ENCODE measurements around the gene LEMD2. TPM values are rescaled to one million over a fixed set of nuclear protein-coding genes. Genes with fewer than 3 reads are reported as not detected.

LEMD2 gene
- polyA plus RNA-seq, 4 donors: 59.2 to 77.7 (median 65.9) TPM

DNA sequence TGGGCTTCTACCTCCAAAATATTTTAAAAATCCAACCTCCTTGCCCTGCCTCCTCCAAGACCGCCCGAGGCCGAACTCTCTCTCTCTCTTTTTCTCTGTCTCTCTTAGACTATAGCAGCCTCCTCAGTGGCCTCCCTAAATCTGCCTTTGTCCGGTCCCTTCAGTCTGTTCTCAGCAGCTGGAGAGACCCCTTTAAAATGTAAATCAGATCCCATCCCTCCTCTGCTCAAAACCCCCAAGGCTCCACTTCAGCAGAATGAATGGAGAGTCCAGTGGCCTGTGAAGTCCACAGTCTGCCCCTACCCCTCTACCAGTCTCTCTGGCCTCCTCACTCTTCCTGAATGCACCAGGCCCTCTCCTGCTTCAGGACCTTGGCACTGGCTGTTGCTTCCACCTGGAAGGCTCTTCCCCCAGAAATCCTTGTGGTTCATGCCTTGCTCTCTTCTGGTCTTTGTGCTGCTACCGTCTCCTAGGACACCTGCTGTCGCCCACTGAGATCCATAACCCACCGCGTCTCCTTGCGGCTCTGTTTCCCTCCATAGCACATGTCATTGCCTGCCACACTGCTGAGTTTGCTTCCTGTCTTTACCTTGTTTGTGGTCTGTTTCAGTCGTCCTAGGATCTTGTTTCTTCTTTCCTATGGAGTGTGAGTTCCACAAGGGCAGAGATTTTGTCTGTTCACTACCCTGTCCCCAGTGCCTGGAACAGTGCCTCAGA, 8.9 kb upstream of the LEMD2 start:
- DNase-seq (ENCODE audit: low read depth in 4 of 4, low spot score in 3 of 4): no peak

GRCh38 chr6:33794910-33795623, 6.1 kb upstream of the LEMD2 start:
- no peak for DNase-seq (ENCODE audit: low read depth in 4 of 4, low spot score in 3 of 4)

DNA sequence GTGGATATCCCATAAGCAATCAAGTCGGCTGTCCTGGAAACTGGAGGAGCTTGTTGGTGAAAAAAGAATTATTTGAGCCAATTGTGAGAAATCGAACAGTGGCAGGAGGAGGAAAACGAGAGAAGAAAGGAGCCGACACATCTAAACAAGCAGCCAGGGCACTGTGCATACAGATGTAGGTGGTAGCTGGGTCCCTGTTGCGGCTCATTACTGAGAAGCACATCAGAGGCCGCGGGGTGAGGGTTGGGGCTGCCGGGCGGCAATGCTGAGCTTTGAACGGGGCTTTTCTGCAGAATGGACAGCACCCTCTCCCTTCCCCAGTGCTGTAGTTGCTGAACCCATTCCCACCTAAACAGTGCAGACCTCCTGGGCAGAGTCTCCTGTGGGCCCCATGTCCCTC, 4.1 kb upstream of the LEMD2 start:
- no peak for DNase-seq (ENCODE audit: low read depth in 4 of 4, low spot score in 3 of 4)

GRCh38 chr6:33791620-33792019, 2.7 kb upstream of the LEMD2 start:
- DNase-seq (ENCODE audit: low read depth in 4 of 4, low spot score in 3 of 4): no peak

- no peak for DNase-seq (ENCODE audit: low read depth in 4 of 4, low spot score in 3 of 4)
These were observed 2.0 kb upstream of the LEMD2 start for GRCh38 chr6:33790910-33791309.

DNA sequence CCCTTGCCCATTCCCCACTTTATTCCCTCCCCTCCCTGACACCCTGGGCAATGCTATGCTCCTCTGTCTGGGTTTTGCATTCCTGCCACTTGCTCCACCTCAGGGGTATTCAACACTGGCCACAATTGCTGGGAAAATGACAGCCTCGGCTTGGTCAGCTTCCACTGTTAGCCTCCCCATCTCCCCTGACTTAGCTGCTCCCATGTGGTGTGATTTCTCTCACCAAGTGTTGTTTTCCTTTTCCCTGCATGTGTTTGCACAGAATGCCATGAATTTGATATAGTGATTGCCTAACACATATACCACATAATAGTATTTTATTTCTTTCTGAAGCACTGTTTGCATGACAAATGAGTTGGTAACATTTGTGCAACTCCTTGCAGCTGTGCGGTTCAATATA, 1.4 kb upstream of the LEMD2 start:
- DNase-seq (ENCODE audit: low read depth in 4 of 4, low spot score in 3 of 4): no peak

GRCh38 chr6:33789550-33789895, 593 bp upstream of the LEMD2 start:
- no peak for DNase-seq (ENCODE audit: low read depth in 4 of 4, low spot score in 3 of 4)

DNA sequence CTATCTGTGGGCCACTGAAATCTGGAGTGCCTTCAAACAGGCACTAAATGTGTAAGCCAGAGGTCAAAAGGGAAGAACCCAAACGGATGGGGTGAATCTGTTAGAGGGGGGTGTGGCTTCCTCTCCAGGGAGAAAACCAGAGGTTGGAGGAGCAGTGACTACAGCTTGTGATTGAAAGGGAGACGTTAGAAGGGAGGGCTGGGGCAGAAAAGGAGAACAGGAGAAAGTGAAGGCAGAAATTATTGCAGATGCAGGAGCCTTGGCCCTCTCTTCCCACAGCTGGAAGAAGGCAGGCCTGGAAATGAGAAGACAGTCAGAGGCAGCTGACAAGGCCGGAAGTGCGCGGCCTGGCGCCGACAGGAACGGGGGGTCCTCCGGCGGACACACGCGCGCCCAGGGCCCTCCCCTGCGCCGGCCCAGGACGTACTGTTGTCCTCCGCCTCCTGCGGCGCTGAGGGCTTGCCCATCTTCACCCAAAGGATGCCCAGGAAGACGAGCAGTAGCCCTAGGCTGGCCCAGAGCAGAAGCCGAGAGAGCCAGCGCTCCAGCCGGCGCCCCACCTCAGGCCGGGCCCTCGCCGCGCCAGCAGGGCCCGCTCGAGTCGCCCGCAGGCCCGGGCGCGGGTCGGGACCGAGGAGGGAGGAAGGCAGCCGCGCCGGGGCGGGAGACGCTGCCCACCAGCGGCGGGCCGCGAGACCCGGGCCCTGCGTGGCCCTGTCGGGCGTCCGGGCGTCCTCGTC, 806 bp downstream of the LEMD2 start:
- DNase-seq (ENCODE audit: low read depth in 4 of 4, low spot score in 3 of 4): peak in 1 of 4 donors; percentile 37

- DNase-seq (ENCODE audit: low read depth in 4 of 4, low spot score in 3 of 4): no peak
These were observed 1.5 kb downstream of the LEMD2 start for GRCh38 chr6:33787346-33787953.

- DNase-seq (ENCODE audit: low read depth in 4 of 4, low spot score in 3 of 4): no peak
These were observed 2.2 kb downstream of the LEMD2 start for GRCh38 chr6:33786736-33787135.

- no peak for DNase-seq (ENCODE audit: low read depth in 4 of 4, low spot score in 3 of 4)
These were observed 3.2 kb downstream of the LEMD2 start for GRCh38 chr6:33785778-33786177.

- DNase-seq (ENCODE audit: low read depth in 4 of 4, low spot score in 3 of 4): no peak
These were observed 4.1 kb downstream of the LEMD2 start for GRCh38 chr6:33784787-33785186.

DNA sequence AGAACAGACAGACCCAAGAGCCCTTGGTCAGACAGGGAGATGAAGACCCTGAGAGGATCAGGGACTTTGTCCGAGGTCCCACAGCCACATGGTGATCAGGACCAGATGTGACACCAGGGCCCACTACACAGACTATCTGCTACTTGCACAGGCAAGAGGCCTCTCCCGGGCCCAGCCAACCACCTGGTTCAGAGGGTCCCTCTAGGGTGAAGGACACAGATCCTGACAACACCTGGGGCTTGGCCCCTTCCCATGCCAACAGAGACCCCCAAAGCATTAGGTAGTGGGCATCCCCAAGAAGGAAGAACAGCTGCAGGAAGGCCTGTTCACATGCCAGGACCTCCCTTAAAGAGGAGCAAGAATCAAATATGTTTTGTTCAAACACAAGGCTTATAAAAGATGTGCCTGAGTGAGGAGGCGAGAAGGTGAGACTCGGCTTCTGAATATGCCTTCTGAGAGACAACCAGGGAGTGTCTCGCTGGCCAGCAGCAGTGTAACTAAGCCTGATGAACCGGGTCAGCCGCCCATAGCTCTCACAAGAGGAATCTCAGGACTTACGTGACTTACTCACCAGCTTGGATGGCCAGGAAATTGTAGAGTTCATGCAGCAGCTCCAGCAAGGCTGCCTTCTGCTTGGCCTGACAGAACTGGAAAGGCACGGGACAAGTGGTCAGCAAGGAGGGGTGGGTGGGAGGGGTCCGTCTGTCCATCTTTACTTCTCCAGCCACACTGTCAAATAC, 5.0 kb downstream of the LEMD2 start:
- DNase-seq (ENCODE audit: low read depth in 4 of 4, low spot score in 3 of 4): no peak

DNA sequence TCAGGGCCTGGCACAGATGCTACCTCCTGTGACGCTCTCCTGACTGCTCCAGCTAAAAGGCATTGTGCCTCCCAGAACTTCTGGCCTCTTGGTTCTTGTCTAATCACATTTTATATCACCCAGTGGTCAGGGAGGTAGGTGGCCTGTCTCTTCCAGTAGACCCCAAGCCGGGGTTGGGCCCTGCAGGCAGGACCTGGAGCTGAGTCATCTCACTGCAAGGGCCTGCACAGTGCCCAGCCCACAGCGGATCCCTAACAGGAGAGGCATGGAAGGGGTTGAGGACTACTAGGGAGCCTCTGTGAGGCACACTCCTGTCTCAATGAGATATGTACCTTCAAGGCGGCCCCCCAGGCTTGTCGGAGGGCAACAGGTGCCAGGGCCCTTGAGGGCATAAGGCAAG, 6.4 kb downstream of the LEMD2 start:
- DNase-seq (ENCODE audit: low read depth in 4 of 4, low spot score in 3 of 4): no peak

DNA sequence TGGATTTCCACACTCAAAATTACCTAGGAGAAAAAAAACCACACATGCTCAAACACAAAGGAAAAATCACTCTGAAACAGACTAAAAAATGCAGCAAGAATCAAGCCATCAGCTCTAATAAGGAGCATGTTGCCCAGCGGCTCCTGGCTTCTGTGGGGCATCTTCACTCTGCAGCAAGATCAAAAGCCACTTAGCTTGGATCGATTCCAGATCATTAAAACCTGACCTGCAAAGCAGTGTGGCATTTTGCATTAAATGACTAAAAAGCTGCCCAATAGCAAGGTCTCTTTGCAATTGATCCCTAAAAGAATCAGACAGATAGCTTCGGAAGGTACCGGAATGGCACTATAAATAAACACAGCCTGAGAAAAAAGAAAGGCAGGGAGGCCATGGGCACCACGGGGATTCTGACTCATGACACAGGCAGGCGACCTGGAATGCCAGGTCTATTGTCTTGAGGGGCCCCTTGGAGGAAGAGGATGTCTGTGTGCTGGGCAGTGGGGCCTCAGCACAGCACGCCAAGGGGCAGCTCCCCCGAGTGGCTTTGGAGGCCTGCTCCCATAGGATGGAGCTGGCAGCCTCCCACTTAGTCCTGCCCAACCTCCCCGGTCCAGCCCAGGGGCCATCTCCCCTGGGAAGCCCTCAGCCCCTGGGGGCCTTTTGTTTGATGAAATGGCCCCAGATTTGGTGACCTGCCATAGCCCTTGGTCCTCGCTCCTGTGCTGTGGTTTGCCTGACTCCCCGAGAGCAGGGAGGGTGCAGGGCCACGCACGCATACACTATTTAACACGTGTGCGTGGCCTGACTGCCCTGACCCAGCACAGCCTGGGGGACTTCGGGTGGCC, 7.6 kb downstream of the LEMD2 start:
- no peak for DNase-seq (ENCODE audit: low read depth in 4 of 4, low spot score in 3 of 4)

DNA sequence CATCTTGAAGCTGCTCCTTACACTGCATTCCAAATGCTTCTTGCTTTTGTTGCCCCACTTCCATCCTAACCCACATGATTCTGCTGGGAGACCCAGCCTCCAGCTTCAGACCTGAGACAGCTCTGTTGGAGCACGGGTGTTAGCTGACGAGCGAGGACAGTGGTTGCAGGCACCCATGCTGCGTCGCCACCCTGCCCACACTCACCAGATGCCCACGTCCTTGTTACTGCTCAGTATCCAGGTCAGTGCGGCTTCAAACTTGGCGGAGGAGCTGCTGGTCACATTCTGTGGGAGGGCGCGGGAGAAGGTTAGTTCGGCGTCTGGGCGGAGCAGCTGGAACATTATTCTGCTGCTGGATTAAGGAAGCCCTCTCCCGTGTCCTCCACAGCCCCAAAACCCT, 9.0 kb downstream of the LEMD2 start:
- no peak for DNase-seq (ENCODE audit: low read depth in 4 of 4, low spot score in 3 of 4)

DNA sequence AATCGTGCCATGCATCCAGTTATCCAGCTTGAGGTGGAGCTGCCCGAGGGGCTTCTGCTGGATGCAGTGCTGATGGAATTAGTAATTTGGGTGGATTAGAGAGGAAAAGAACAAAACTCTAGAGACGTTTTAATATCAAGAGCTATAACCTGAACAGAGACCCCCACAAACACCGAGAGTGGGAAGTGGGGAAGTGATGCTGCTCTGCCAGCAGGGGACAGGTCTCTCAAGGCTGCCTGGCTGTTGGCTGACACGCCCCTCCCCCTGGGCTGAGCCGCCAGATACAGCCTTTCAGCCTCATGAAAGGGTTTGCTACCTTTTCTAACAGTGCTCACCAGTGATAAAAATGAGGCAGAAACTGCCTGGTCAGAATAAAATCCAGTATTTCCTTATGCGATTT, 9.6 kb downstream of the LEMD2 start:
- no peak for DNase-seq (ENCODE audit: low read depth in 4 of 4, low spot score in 3 of 4)

DNA sequence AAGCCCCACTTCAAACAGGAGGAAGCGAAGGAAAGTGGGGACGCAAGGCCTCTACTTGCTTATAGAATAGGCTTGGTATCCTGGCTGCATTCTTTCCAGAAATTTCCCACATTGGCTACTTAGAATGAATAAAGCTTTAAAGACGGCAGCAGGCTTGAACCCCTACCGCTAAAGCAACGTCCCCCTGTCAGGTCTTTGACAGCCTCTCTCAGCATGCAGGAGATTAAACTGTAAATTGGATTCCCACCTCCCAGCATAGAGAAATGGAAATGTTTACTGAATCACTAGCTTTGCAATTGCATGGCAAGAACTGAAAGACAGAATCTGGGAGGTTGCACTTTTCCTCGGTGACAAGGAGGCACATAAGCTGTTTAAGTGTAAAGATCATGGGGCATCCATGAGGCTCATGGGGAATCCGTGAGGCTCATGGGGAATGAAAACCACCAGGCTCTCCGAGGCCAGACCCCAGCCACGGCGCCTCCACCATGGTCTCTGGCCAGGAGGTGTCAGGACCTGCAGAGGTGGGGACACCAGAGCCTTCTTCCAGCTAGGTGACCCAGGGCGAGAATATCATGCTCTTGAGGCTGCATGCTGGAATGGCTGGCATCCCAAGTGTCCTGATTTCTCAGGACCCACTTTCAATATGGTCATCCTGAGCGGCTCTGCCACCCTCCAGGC, 10.3 kb downstream of the LEMD2 start:
- no peak for DNase-seq (ENCODE audit: low read depth in 4 of 4, low spot score in 3 of 4)

All from left renal pelvis (tissue), 4 donors.